ENCODE results near the gene SYCP2. TPM values are rescaled to one million over a fixed set of nuclear protein-coding genes. Genes with fewer than 3 reads are reported as not detected.
"Not testable (repeated sequence)": the region's sequence is repeated elsewhere in the genome, so short reads cannot be mapped to it uniquely, and the experiment has no call there.

The SYCP2 gene
- total RNA-seq, 4 donors from 2014 or later, result 0.89 to 4.7 (median 2.0) TPM

DNA sequence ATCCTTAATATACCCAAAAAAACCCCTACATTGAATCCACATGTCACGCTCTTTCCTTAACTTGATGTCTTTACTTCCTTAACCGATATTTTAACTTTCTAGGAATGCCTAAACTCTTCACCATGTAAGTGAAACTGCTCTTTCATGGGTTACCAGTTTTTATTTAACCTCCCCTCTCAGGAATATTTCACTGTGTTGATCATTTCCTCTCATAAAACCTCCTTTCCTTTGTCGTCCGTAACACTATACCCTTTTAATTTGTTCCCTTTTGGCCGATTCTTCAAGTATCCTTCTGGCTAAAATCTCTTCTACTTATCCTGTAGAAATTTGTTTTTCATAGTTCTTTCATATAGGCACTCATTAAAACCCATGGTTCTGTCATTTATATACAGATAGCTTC, 24.6 kb downstream of the SYCP2 start:
- Histone ChIP-seq H3K9me3 (no peaks in the 10 kb centered on the region), H3K27ac (no peak overlapping the region), H3K36me3 (no peaks in the 10 kb centered on the region), H3K4me3 (no peak overlapping the region), H3K4me1 (no peaks in the 10 kb centered on the region), H3K27me3 (no peaks in the 10 kb centered on the region)
- TF ChIP-seq, protein P1, sequence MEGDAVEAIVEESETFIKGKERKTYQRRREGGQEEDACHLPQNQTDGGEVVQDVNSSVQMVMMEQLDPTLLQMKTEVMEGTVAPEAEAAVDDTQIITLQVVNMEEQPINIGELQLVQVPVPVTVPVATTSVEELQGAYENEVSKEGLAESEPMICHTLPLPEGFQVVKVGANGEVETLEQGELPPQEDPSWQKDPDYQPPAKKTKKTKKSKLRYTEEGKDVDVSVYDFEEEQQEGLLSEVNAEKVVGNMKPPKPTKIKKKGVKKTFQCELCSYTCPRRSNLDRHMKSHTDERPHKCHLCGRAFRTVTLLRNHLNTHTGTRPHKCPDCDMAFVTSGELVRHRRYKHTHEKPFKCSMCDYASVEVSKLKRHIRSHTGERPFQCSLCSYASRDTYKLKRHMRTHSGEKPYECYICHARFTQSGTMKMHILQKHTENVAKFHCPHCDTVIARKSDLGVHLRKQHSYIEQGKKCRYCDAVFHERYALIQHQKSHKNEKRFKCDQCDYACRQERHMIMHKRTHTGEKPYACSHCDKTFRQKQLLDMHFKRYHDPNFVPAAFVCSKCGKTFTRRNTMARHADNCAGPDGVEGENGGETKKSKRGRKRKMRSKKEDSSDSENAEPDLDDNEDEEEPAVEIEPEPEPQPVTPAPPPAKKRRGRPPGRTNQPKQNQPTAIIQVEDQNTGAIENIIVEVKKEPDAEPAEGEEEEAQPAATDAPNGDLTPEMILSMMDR (IDR thresholded peaks at IDR 0.05), result no peak
- TF ChIP-seq EP300 (IDR thresholded peaks at IDR 0.05) (no peak), POLR2AphosphoS5 (IDR thresholded peaks at IDR 0.05) (no peak)
- WGBS, 2 donors (ENCODE audit: low coverage in 1 of 2), result 74 to 80% methylated on average over 5 of the region's 5 CpGs
- ATAC-seq, result no peak

DNA sequence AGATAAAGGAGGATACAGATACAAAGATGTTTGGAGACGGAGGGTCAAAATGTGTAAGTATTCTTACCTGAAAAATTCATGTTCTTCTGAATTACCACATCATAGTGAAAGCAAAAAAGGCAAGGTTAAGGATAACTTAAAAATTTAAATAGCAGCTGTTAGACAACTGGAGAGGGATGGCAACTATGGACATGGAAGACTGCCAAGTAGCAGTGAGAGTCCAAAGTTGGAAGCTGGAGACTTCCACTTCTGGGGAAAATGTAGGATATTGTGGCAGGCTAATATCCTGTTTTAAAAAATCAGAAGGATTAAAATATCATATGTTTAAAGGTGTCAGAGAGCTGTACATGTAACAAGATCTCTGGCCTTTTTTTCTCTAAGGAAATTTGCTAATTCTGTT, 29.8 kb downstream of the SYCP2 start:
- H3K27me3 ChIP-seq, result no peaks in the 10 kb centered on the region
- 75 to 78% methylated on average over 1 of the region's 1 CpG for WGBS, 2 donors (ENCODE audit: low coverage in 1 of 2)
- TF ChIP-seq EP300 (IDR thresholded peaks at IDR 0.05) (no peak), POLR2AphosphoS5 (IDR thresholded peaks at IDR 0.05) (no peak), POLR2A (IDR thresholded peaks at IDR 0.05) (no peak)
- TF ChIP-seq, protein P1 (IDR thresholded peaks at IDR 0.05), result no peak
- H3K4me3 ChIP-seq, result no peak overlapping the region
- H3K4me1 ChIP-seq, result no peaks in the 10 kb centered on the region
- H3K27ac ChIP-seq, result no peak overlapping the region
- no peaks in the 10 kb centered on the region for H3K36me3 ChIP-seq
- no peak for ATAC-seq
- no peaks in the 10 kb centered on the region for H3K9me3 ChIP-seq

GRCh38 chr20:59902470-59902869, 31.0 kb downstream of the SYCP2 start:
- TF ChIP-seq, protein P1 (IDR thresholded peaks at IDR 0.05), result no peak
- TF ChIP-seq EP300 (IDR thresholded peaks at IDR 0.05) (no peak), POLR2AphosphoS5 (IDR thresholded peaks at IDR 0.05) (no peak), POLR2A (IDR thresholded peaks at IDR 0.05) (no peak)
- Histone ChIP-seq H3K4me3 (no peak overlapping the region), H3K27ac (no peak overlapping the region), H3K4me1 (no peaks in the 10 kb centered on the region), H3K27me3 (no peaks in the 10 kb centered on the region), H3K36me3 (no peaks in the 10 kb centered on the region), H3K9me3 (no peaks in the 10 kb centered on the region)
- WGBS, 2 donors (ENCODE audit: low coverage in 1 of 2), result 94 to 100% methylated on average over 2 to 3 of the region's 3 CpGs
- no peak for ATAC-seq

GRCh38 chr20:59895908-59896307, 37.5 kb downstream of the SYCP2 start:
- H3K4me1 ChIP-seq, result no peaks in the 10 kb centered on the region
- no peak overlapping the region for H3K27ac ChIP-seq
- TF ChIP-seq POLR2A (IDR thresholded peaks at IDR 0.05) (no peak), EP300 (IDR thresholded peaks at IDR 0.05) (no peak), POLR2AphosphoS5 (IDR thresholded peaks at IDR 0.05) (no peak)
- TF ChIP-seq, protein P1 (IDR thresholded peaks at IDR 0.05), result no peak
- H3K4me3 ChIP-seq, result no peak overlapping the region
- no peaks in the 10 kb centered on the region for H3K36me3 ChIP-seq
- 42 to 100% methylated on average over 1 of the region's 1 CpG for WGBS, 2 donors (ENCODE audit: low coverage in 1 of 2)
- H3K9me3 ChIP-seq, result no peaks in the 10 kb centered on the region
- no peaks in the 10 kb centered on the region for H3K27me3 ChIP-seq
- ATAC-seq, result no peak

DNA sequence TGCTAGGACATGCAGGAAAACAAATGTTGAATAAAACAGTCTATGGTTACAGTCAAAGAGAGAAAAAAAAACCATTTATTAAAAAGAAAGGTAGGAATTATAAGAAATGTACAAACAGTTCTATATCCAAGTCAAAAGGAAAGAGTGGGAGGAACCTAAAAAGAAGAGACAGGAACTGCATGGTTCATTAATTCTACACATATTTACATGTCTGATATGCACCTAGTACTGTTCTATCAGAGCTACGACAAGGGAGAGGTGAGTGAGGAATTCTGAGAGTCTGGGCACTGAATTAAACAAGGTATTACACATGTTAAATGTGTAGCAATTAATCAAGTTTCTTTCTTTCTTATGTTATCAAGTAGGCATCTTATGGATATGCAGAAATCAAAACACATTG, 41.9 kb downstream of the SYCP2 start:
- H3K36me3 ChIP-seq, result no peaks in the 10 kb centered on the region
- no peak overlapping the region for H3K4me3 ChIP-seq
- H3K4me1 ChIP-seq, result no peaks in the 10 kb centered on the region
- TF ChIP-seq POLR2AphosphoS5 (IDR thresholded peaks at IDR 0.05), result no peak
- TF ChIP-seq, protein P1 (IDR thresholded peaks at IDR 0.05), result no peak
- no peak for TF ChIP-seq EP300 (IDR thresholded peaks at IDR 0.05)
- no peak for TF ChIP-seq POLR2A (IDR thresholded peaks at IDR 0.05)
- H3K27me3 ChIP-seq, result no peaks in the 10 kb centered on the region
- WGBS, 2 donors (ENCODE audit: low coverage in 1 of 2), result 73 to 81% methylated on average over 1 of the region's 1 CpG
- no peak for ATAC-seq
- H3K27ac ChIP-seq, result no peak overlapping the region
- no peaks in the 10 kb centered on the region for H3K9me3 ChIP-seq

DNA sequence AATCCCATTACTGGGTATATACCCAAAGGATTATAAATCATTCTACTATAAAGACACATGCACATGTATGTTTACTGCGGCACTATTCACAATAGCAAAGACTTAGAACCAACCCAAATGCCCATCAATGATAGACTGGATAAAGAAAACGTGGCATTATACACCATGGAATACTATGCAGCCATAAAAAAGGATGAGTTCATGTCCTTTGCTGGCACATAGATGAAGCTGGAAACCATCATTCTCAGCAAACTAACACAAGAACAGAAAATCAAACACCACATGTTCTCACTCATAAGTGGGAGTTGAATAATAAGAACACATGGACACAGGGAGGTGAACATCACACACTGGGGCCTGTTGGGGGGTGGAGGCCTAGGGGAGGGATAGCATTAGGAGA, 43.4 kb downstream of the SYCP2 start:
- H3K36me3 ChIP-seq, ATAC-seq, H3K27me3 ChIP-seq, H3K9me3 ChIP-seq, H3K4me3 ChIP-seq, H3K4me1 ChIP-seq, H3K27ac ChIP-seq: not testable (repeated sequence)
- 86 to 95% methylated on average over 2 of the region's 2 CpGs for WGBS, 2 donors (ENCODE audit: low coverage in 1 of 2)
